ENCODE results near the gene TRAPPC12.
"Not testable (repeated sequence)": the region's sequence is repeated elsewhere in the genome, so short reads cannot be mapped to it uniquely, and the experiment has no call there.

TRAPPC12 gene

GRCh38 chr2:3354986-3355385 lies 24.5 kb upstream of the TRAPPC12 start:
- no peak for DNase-seq (ENCODE audit: low read depth)
- no peak overlapping the region for H3K4me3 ChIP-seq (ENCODE audit: low read length)
- no peak for TF ChIP-seq CTCF (conservative IDR thresholded peaks at IDR 0.05; ENCODE audit: low read length)

- no peak for TF ChIP-seq CTCF (conservative IDR thresholded peaks at IDR 0.05; ENCODE audit: low read length)
- no peak overlapping the region for H3K4me3 ChIP-seq (ENCODE audit: low read length)
- no peak for DNase-seq (ENCODE audit: low read depth)
These were observed 23.4 kb upstream of the TRAPPC12 start for GRCh38 chr2:3355951-3356569.

DNA sequence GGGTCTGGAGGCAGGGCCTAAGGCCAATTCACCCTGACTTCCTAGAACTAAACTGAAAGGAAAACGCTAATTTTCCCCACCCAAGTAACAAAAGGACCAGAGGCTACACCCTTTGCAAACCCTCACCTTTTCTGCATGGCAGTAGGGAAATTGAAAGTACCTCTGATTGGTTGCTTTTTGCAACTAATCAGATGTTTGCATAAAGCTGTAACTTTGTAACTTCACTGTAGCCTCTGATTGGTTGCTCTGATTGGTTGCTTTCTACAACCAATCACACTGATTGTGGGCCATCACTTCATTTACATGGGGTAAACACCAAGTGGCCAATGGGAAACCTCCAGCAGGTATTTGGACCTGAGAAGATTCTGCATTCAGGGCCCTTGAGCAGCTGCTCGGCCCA lies 22.7 kb upstream of the TRAPPC12 start:
- no peak for TF ChIP-seq CTCF (conservative IDR thresholded peaks at IDR 0.05; ENCODE audit: low read length)
- no peak for DNase-seq (ENCODE audit: low read depth)
- H3K4me3 ChIP-seq (ENCODE audit: low read length), result no peak overlapping the region

- not testable (repeated sequence) for DNase-seq (ENCODE audit: low read depth); H3K4me3 ChIP-seq (ENCODE audit: low read length)
These were observed 22.0 kb upstream of the TRAPPC12 start for GRCh38 chr2:3357446-3357845.

- H3K4me3 ChIP-seq (ENCODE audit: low read length), result no peak overlapping the region
- no peak for TF ChIP-seq CTCF (conservative IDR thresholded peaks at IDR 0.05; ENCODE audit: low read length)
- DNase-seq (ENCODE audit: low read depth), result no peak
These were observed 21.6 kb upstream of the TRAPPC12 start for GRCh38 chr2:3357926-3358325.

- TF ChIP-seq CTCF (conservative IDR thresholded peaks at IDR 0.05; ENCODE audit: low read length), result no peak
- H3K4me3 ChIP-seq (ENCODE audit: low read length), result no peak overlapping the region
- DNase-seq (ENCODE audit: low read depth), result no peak
These were observed 17.7 kb upstream of the TRAPPC12 start for GRCh38 chr2:3361518-3362389.

GRCh38 chr2:3365219-3365618 lies 14.3 kb upstream of the TRAPPC12 start:
- DNase-seq (ENCODE audit: low read depth), result no peak

More at GRCh38 chr2:3365219-3365618, 14.3 kb upstream of the TRAPPC12 start:
- no peak for TF ChIP-seq CTCF (conservative IDR thresholded peaks at IDR 0.05; ENCODE audit: low read length)
- no peak overlapping the region for H3K4me3 ChIP-seq (ENCODE audit: low read length)

Data from AG10803 (cell line).